Stimulated activated CD4-positive, alpha-beta T cell treated with anti-CD3 and anti-CD28 coated beads, Interleukin-4, amount 100 ng/mL, for 24 hours (primary cell): Measurements from ENCODE around the gene C18orf32.
A peak's percentile ranks its signal among the peaks of the same experiment; 100 is the strongest.
"Not testable (repeated sequence)": the region's sequence is repeated elsewhere in the genome, so short reads cannot be mapped to it uniquely, and the experiment has no call there.

ENCODE experiments used
- DNase-seq: peaks from one replicate; pipeline ENCODE4 v3.0.0-alpha.2; 2020

C18orf32 gene

GRCh38 chr18:49500201-49500921, 13.3 kb upstream of the C18orf32 start:
- DNase-seq: no peak

GRCh38 chr18:49499046-49499637, 12.1 kb upstream of the C18orf32 start:
- DNase-seq: no peak

- no peak for DNase-seq
These were observed 8.4 kb upstream of the C18orf32 start for GRCh38 chr18:49495480-49495879.

- DNase-seq: no peak
These were observed 8.0 kb upstream of the C18orf32 start for GRCh38 chr18:49495076-49495475.

GRCh38 chr18:49494660-49495059, 7.6 kb upstream of the C18orf32 start:
- DNase-seq: no peak

GRCh38 chr18:49492694-49493033, 5.6 kb upstream of the C18orf32 start:
- DNase-seq: no peak

- DNase-seq: peak; percentile 91
These were observed 5.0 kb upstream of the C18orf32 start, which contains the start of gene RPL17 for GRCh38 chr18:49491857-49492693. TSS of gene RPL17 (minus strand) at chr18:49492465.

GRCh38 chr18:49491534-49491856, 4.5 kb upstream of the C18orf32 start:
- DNase-seq: no peak

- DNase-seq: no peak
These were observed 3.3 kb upstream of the C18orf32 start for GRCh38 chr18:49490246-49490762.

GRCh38 chr18:49487711-49488310, 777 bp upstream of the C18orf32 start:
- no peak for DNase-seq

- no peak for DNase-seq
These were observed 455 bp downstream of the C18orf32 start for GRCh38 chr18:49486606-49486952.

- no peak for DNase-seq
These were observed 900 bp downstream of the C18orf32 start for GRCh38 chr18:49486134-49486533.

- no peak for DNase-seq
These were observed 3.8 kb downstream of the C18orf32 start for GRCh38 chr18:49483198-49483597.

- no peak for DNase-seq
These were observed 5.1 kb downstream of the C18orf32 start for GRCh38 chr18:49481907-49482306.

GRCh38 chr18:49481317-49481716, 5.7 kb downstream of the C18orf32 start:
- no peak for DNase-seq

- DNase-seq: no peak
These were observed 7.5 kb downstream of the C18orf32 start for GRCh38 chr18:49479381-49480137.

- no peak for DNase-seq
These were observed 10.2 kb downstream of the C18orf32 start for GRCh38 chr18:49476664-49477411.

GRCh38 chr18:49474935-49475334, 12.1 kb downstream of the C18orf32 start:
- DNase-seq: not testable (repeated sequence)

- DNase-seq: no peak
These were observed 13.3 kb downstream of the C18orf32 start for GRCh38 chr18:49473721-49474120.

GRCh38 chr18:49472459-49472858, 14.6 kb downstream of the C18orf32 start:
- DNase-seq: no peak

GRCh38 chr18:49471532-49471931, 15.5 kb downstream of the C18orf32 start:
- DNase-seq: no peak

GRCh38 chr18:49467599-49467998, 19.4 kb downstream of the C18orf32 start:
- DNase-seq: no peak
